Measurements from ENCODE around the gene CAPZA1. TPM values are rescaled to one million over a fixed set of nuclear protein-coding genes. Genes with fewer than 3 reads are reported as not detected.
"Not testable (repeated sequence)": the region's sequence is repeated elsewhere in the genome, so short reads cannot be mapped to it uniquely, and the experiment has no call there.

Gene CAPZA1
- total RNA-seq, 2 experiments from 2014 or later, result 166 to 179 TPM

DNA sequence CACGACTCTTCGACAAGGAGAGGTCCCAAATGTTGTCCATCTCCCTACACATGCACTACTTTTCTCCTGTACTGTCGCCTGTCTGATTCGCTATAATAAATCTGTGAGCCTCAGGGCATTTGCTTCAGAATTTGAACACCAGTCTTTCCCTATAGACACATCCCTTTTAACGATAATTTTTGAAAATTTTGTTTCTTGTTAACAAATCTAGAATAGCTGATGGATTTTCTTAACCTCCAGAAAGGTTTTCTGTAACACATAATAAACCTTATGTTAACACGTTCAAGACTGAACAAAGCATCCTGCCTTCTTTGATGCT lies 704 bp downstream of the CAPZA1 start:
- Mint-ChIP-seq H3K27me3 (no peaks in the 10 kb centered on the region), H3K9me3 (no peaks in the 10 kb centered on the region), H3K4me1 (ENCODE audit: low read depth) (peaks cover 60% of the 10 kb centered on the region), H3K4me3 (peak overlapping the region; percentile 100), H3K27ac (peak overlapping the region; percentile 95), H3K36me3 (ENCODE audit: low read depth) (peaks cover 66% of the 10 kb centered on the region)
- peaks cover 6% of the 10 kb centered on the region for H3K36me3 ChIP-seq (ENCODE audit: insufficient read depth, low read length)
- CTCF ChIA-PET, result interaction anchor here (2.1 kb wide), 1 partner anchor 53 kb away, joined by 6 read pairs; no protein-coding TSS in a partner anchor
- intact Hi-C loops (cut with DNase I, micrococcal nuclease), result loop anchor here in 1 of 2 experiments (10.0 kb wide), 2 partner anchors 334 to 454 kb away; partner anchors contain the start of genes LRIG2 and SLC16A1
- H3K4me1 ChIP-seq (ENCODE audit: insufficient read depth, low read length), result peaks cover 43% of the 10 kb centered on the region
- peak overlapping the region; percentile 69 for H3K4me3 ChIP-seq (ENCODE audit: low read length)
- TF ChIP-seq, protein P1, sequence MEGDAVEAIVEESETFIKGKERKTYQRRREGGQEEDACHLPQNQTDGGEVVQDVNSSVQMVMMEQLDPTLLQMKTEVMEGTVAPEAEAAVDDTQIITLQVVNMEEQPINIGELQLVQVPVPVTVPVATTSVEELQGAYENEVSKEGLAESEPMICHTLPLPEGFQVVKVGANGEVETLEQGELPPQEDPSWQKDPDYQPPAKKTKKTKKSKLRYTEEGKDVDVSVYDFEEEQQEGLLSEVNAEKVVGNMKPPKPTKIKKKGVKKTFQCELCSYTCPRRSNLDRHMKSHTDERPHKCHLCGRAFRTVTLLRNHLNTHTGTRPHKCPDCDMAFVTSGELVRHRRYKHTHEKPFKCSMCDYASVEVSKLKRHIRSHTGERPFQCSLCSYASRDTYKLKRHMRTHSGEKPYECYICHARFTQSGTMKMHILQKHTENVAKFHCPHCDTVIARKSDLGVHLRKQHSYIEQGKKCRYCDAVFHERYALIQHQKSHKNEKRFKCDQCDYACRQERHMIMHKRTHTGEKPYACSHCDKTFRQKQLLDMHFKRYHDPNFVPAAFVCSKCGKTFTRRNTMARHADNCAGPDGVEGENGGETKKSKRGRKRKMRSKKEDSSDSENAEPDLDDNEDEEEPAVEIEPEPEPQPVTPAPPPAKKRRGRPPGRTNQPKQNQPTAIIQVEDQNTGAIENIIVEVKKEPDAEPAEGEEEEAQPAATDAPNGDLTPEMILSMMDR (IDR thresholded peaks at IDR 0.05), result no peak
- no peaks in the 10 kb centered on the region for H3K9me3 ChIP-seq (ENCODE audit: control insufficient read depth in 1 of 2, insufficient read depth in 1 of 2, low read length in 2 of 2)
- no peaks in the 10 kb centered on the region for H3K27me3 ChIP-seq (ENCODE audit: control insufficient read depth in 1 of 2, insufficient read depth in 2 of 2, low read length in 2 of 2)
- no peak for ATAC-seq (ENCODE audit: poor library complexity)
- POLR2A ChIA-PET, result interaction anchor here (0.6 to 6.3 kb wide), 10 partner anchors 10 to 95 kb away, joined by 3 to 134 read pairs (median 5); partner anchors contain the start of genes MOV10 and PPM1J
- DNase-seq, result no peak
- peak overlapping the region; percentile 98 to 100 for H3K27ac ChIP-seq (ENCODE audit: low read depth in 1 of 2, low read length in 2 of 2)

DNA sequence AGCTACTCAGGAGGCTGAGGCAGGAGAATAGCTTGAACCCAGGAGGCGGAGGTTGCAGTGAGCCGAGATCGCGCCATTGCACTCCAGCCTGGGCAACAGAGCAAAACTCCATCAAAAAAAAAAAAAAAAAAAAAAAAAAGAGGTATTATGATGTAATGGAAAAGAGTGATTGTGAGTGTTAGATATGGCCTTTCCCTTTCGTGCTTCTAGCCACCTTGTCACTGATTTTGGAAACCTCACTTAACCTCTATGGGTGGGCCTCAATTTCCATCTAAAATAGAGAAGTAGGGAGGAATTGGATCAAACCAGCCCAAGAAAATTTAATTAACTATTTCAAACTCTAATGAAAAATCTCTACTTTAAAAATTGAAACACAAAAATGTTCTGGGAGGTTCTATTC lies 4.9 kb downstream of the CAPZA1 start:
- CTCF ChIA-PET; H3K27me3 ChIP-seq (ENCODE audit: control insufficient read depth in 1 of 2, insufficient read depth in 2 of 2, low read length in 2 of 2); H3K27ac ChIP-seq (ENCODE audit: low read depth in 1 of 2, low read length in 2 of 2); H3K9me3 Mint-ChIP-seq; POLR2A ChIA-PET; H3K9me3 ChIP-seq (ENCODE audit: control insufficient read depth in 1 of 2, insufficient read depth in 1 of 2, low read length in 2 of 2); ATAC-seq (ENCODE audit: poor library complexity); H3K27me3 Mint-ChIP-seq; H3K4me3 ChIP-seq (ENCODE audit: low read length): not testable (repeated sequence)
- Mint-ChIP-seq H3K36me3 (ENCODE audit: low read depth) (peaks cover 78% of the 10 kb centered on the region), H3K27ac (peak overlapping the region; percentile 68), H3K4me3 (peak overlapping the region; percentile 60), H3K4me1 (ENCODE audit: low read depth) (peaks cover 76% of the 10 kb centered on the region)
- peaks cover 31% of the 10 kb centered on the region for H3K36me3 ChIP-seq (ENCODE audit: insufficient read depth, low read length)
- H3K4me1 ChIP-seq (ENCODE audit: insufficient read depth, low read length), result peaks cover 51% of the 10 kb centered on the region
- intact Hi-C loops (cut with DNase I, micrococcal nuclease), result loop anchor here in 1 of 2 experiments (2.0 to 10.0 kb wide), 3 partner anchors 50 to 450 kb away; partner anchors contain the start of genes LRIG2, MOV10 and SLC16A1
- DNase-seq, result peak in 2 of 14 experiments; percentile 32 to 41

DNA sequence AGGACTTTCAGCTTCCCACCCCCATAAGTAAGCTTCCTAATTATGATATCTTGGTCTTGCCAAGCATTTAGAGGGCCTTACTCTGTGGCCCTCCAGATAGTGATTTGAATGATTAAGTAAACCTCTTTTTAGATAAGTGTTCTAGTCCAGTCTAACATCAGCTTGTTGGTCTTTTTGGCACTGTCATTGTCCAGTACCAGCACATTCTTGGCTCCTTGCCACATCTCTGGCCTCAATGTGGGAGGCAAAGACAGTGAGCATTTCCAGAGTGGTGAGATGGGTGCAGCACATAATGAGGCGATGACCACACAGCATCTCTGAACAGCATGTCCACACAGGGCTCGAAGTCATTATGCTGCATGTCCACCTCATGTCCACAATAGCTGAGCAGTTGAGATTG lies 6.1 kb downstream of the CAPZA1 start:
- Mint-ChIP-seq H3K9me3 (no peaks in the 10 kb centered on the region), H3K4me1 (ENCODE audit: low read depth) (peaks cover 80% of the 10 kb centered on the region), H3K36me3 (ENCODE audit: low read depth) (peaks cover 73% of the 10 kb centered on the region), H3K4me3 (no peak overlapping the region), H3K27me3 (no peaks in the 10 kb centered on the region), H3K27ac (peak overlapping the region; percentile 68)
- no peak for DNase-seq
- Histone ChIP-seq H3K36me3 (ENCODE audit: insufficient read depth, low read length) (peaks cover 34% of the 10 kb centered on the region), H3K4me3 (ENCODE audit: low read length) (no peak overlapping the region), H3K9me3 (ENCODE audit: control insufficient read depth in 1 of 2, insufficient read depth in 1 of 2, low read length in 2 of 2) (no peaks in the 10 kb centered on the region), H3K27ac (ENCODE audit: low read depth in 1 of 2, low read length in 2 of 2) (no peak overlapping the region), H3K4me1 (ENCODE audit: insufficient read depth, low read length) (peaks cover 60% of the 10 kb centered on the region), H3K27me3 (ENCODE audit: control insufficient read depth in 1 of 2, insufficient read depth in 2 of 2, low read length in 2 of 2) (no peaks in the 10 kb centered on the region)
- CTCF ChIA-PET, result no interaction called here
- POLR2A ChIA-PET, result interaction anchor here (0.6 kb wide), 1 partner anchor 49 kb away, joined by 3 read pairs; the partner anchor contains the start of gene MOV10
- no peak for ATAC-seq (ENCODE audit: poor library complexity)
- intact Hi-C loops (cut with DNase I, micrococcal nuclease), result loop anchor here in 1 of 2 experiments (2.0 to 10.0 kb wide), 3 partner anchors 49 to 449 kb away; partner anchors contain the start of genes LRIG2, MOV10 and SLC16A1
- TF ChIP-seq, protein P1 (IDR thresholded peaks at IDR 0.05), result no peak
